Trophoblast cell (in vitro differentiated cells and primary cell): ENCODE measurements around the gene ARNT2.
A peak's percentile ranks its signal among the peaks of the same experiment; 100 is the strongest.

Experiments
- DNase-seq, 2 donors: peaks; one replicate each; pipeline ENCODE4 v3.0.0-alpha.2; 2016
- H2AFZ ChIP-seq: 2 replicates; pipeline ENCODE4 v1.6.1; 2013; ENCODE audit warnings: low read length, moderate library complexity, mild to moderate bottlenecking; ENCODE audit not compliant: insufficient read depth, poor library complexity
- H2AK5ac ChIP-seq: 2 replicates; pipeline ENCODE4 v1.6.1; 2013; ENCODE audit warnings: mild to moderate bottlenecking, low read length
- H2BK120ac ChIP-seq: 2 replicates; pipeline ENCODE4 v1.6.1; 2013; ENCODE audit warnings: low read length, mild to moderate bottlenecking, moderate library complexity; ENCODE audit not compliant: insufficient read depth, poor library complexity
- H2BK12ac ChIP-seq: 2 replicates; pipeline ENCODE4 v1.6.1; 2013; ENCODE audit warnings: mild to moderate bottlenecking, low read length, moderate library complexity
- H2BK5ac ChIP-seq: 2 replicates; pipeline ENCODE4 v1.6.1; 2013; ENCODE audit warnings: low read length, low read depth, moderate library complexity, mild to moderate bottlenecking; ENCODE audit not compliant: poor library complexity
- H3K14ac ChIP-seq: 2 replicates; pipeline ENCODE4 v1.6.1; 2013; ENCODE audit warnings: mild to moderate bottlenecking, low read length
- H3K18ac ChIP-seq: 2 replicates; pipeline ENCODE4 v1.6.1; 2013; ENCODE audit warnings: mild to moderate bottlenecking, low read length
- H3K23ac ChIP-seq: 2 replicates; pipeline ENCODE4 v1.6.1; 2013; ENCODE audit warnings: low read length
- H3K27ac ChIP-seq: 2 replicates; pipeline ENCODE4 v1.5.1; 2013; ENCODE audit warnings: low read depth, mild to moderate bottlenecking, inconsistent platforms, low read length, moderate library complexity
- H3K27me3 ChIP-seq: 2 replicates; pipeline ENCODE4 v1.6.1; 2013; ENCODE audit warnings: inconsistent platforms, mild to moderate bottlenecking, low read length, moderate library complexity; ENCODE audit not compliant: insufficient read depth
- H3K36me3 ChIP-seq, 2 experiments: 1 replicate in 1 of 2; 2 replicates in 1 of 2; pipeline ENCODE4 v1.6.1; 2013; ENCODE audit warnings: low read length in 2 of 2, mild to moderate bottlenecking in 2 of 2, moderate library complexity in 1 of 2; ENCODE audit not compliant: insufficient read depth in 2 of 2, control insufficient read depth in 1 of 2
- H3K4ac ChIP-seq: 2 replicates; pipeline ENCODE4 v1.6.1; 2013; ENCODE audit warnings: low read depth, mild to moderate bottlenecking, low read length, moderate library complexity
- H3K4me1 ChIP-seq, 2 experiments: 1 replicate in 1 of 2; 2 replicates in 1 of 2; pipeline ENCODE4 v1.6.1; 2013; ENCODE audit warnings: low read length in 2 of 2, mild to moderate bottlenecking in 2 of 2, moderate library complexity in 1 of 2; ENCODE audit not compliant: insufficient read depth in 2 of 2, control insufficient read depth in 1 of 2
- H3K4me2 ChIP-seq: 2 replicates; pipeline ENCODE4 v1.6.1; 2013; ENCODE audit warnings: inconsistent platforms, mild to moderate bottlenecking, low read length, moderate library complexity
- H3K4me3 ChIP-seq: 2 replicates; pipeline ENCODE4 v1.5.1; 2013; ENCODE audit warnings: mild to moderate bottlenecking, low read depth, low read length, inconsistent platforms
- H3K79me1 ChIP-seq: one replicate; pipeline ENCODE4 v1.6.1; 2013; ENCODE audit warnings: low read length
- H3K79me2 ChIP-seq: 2 replicates; pipeline ENCODE4 v1.6.1; 2013; ENCODE audit warnings: low read length, mild to moderate bottlenecking; ENCODE audit not compliant: control insufficient read depth, insufficient read depth, poor library complexity
- H3K9ac ChIP-seq: 2 replicates; pipeline ENCODE4 v1.6.1; 2013; ENCODE audit warnings: mild to moderate bottlenecking, low read length
- H3K9me3 ChIP-seq: 2 replicates; pipeline ENCODE4 v1.6.1; 2013; ENCODE audit warnings: low read depth, mild to moderate bottlenecking, control low read depth, inconsistent platforms, low read length; ENCODE audit not compliant: insufficient read depth
- H4K12ac ChIP-seq: 2 replicates; pipeline ENCODE4 v1.6.1; 2013; ENCODE audit warnings: low read depth, mild to moderate bottlenecking, low read length, moderate library complexity
- H4K8ac ChIP-seq: 2 replicates; pipeline ENCODE4 v1.6.1; 2013; ENCODE audit warnings: low read depth, mild to moderate bottlenecking, low read length, moderate library complexity
- H4K91ac ChIP-seq: one replicate; pipeline ENCODE4 v1.6.1; 2013; ENCODE audit warnings: low read depth, mild to moderate bottlenecking, low read length, moderate library complexity
- WGBS: extraction: QIAGEN DNeasy Blood & Tissue Kit; methylation state at CpG from one replicate; pipeline ENCODE4 v1.1.7; 2013; ENCODE audit warnings: missing lambda C conversion rate; ENCODE audit not compliant: insufficient read length, insufficient coverage; ENCODE audit errors: extremely low coverage; 5-methylcytosine and 5-hydroxymethylcytosine counted together

ARNT2 gene

DNA sequence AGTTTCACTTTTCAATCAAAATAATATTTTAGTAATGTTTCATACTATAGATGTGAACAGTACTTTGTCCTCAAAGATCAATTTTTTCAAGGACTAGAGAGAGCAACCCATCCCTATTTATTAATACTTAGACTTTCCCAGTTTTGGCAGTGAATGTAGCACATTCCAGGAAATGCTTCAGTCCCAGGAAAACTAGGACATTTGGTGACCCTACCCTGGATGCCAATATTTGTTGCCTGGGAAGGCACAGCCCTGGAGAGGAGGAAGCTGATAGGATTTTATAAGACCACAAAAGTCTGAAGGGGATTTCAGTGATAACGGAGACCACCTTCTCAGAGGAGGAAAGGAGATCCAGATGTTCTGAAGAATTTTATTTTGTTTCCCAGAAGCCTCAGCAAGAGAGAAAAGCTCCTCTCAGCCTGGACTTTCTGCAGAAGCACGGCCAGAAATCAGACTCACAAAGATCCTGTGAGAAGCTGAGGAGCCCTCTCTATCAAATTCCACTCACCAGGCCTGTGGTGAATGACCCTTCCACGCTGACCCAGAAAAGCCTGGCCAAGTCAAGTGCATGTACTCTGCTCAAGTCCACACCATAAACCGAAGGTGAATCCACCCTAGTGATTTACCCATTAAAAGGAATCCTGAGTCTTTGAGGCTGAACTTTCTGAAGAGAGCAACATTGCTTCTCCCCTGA lies 203.3 kb downstream of the ARNT2 start:
- H4K8ac ChIP-seq, result no peak overlapping the region
- H3K4me1 ChIP-seq, result no peaks in the 10 kb centered on the region
- H3K18ac ChIP-seq, result no peak overlapping the region
- no peaks in the 10 kb centered on the region for H3K79me2 ChIP-seq
- no peak overlapping the region for H2BK120ac ChIP-seq
- no peaks in the 10 kb centered on the region for H3K9me3 ChIP-seq
- no peak overlapping the region for H3K9ac ChIP-seq
- H2AK5ac ChIP-seq, result no peak overlapping the region
- no peaks in the 10 kb centered on the region for H3K79me1 ChIP-seq
- H3K27me3 ChIP-seq, result no peaks in the 10 kb centered on the region
- DNase-seq, result no peak
- H3K23ac ChIP-seq, result no peak overlapping the region
- no peaks in the 10 kb centered on the region for H3K36me3 ChIP-seq
- no peak overlapping the region for H3K4me2 ChIP-seq
- no peak overlapping the region for H2BK5ac ChIP-seq
- H2BK12ac ChIP-seq, result no peak overlapping the region
- H3K4me3 ChIP-seq, result no peak overlapping the region
- no peak overlapping the region for H3K4ac ChIP-seq
- no peak overlapping the region for H4K12ac ChIP-seq
- no peak overlapping the region for H3K14ac ChIP-seq
- no peak overlapping the region for H4K91ac ChIP-seq
- no peak overlapping the region for H2AFZ ChIP-seq
- no peak overlapping the region for H3K27ac ChIP-seq
- no CpG with 5 or more reads among the region's 4 CpGs for WGBS

GRCh38 chr15:80608688-80609087 lies 204.5 kb downstream of the ARNT2 start:
- Histone ChIP-seq H3K27me3 (no peaks in the 10 kb centered on the region), H2BK5ac (no peak overlapping the region), H4K91ac (no peak overlapping the region), H4K8ac (no peak overlapping the region), H2BK120ac (no peak overlapping the region), H4K12ac (no peak overlapping the region), H3K9me3 (no peaks in the 10 kb centered on the region), H2BK12ac (no peak overlapping the region), H3K23ac (no peak overlapping the region), H3K27ac (no peak overlapping the region), H2AK5ac (no peak overlapping the region), H2AFZ (no peak overlapping the region), H3K4me2 (no peak overlapping the region), H3K79me2 (no peaks in the 10 kb centered on the region), H3K4me3 (no peak overlapping the region), H3K4me1 (no peaks in the 10 kb centered on the region), H3K36me3 (no peaks in the 10 kb centered on the region), H3K79me1 (no peaks in the 10 kb centered on the region), H3K4ac (no peak overlapping the region), H3K14ac (no peak overlapping the region), H3K9ac (no peak overlapping the region), H3K18ac (no peak overlapping the region)
- DNase-seq, result no peak
- WGBS, result no CpG with 5 or more reads among the region's 1 CpG

- H3K9ac ChIP-seq, result no peak overlapping the region
- no peaks in the 10 kb centered on the region for H3K4me1 ChIP-seq
- H3K36me3 ChIP-seq, result no peaks in the 10 kb centered on the region
- no peak overlapping the region for H3K4ac ChIP-seq
- no peak overlapping the region for H3K4me2 ChIP-seq
- no peak overlapping the region for H4K12ac ChIP-seq
- H3K14ac ChIP-seq, result no peak overlapping the region
- no peaks in the 10 kb centered on the region for H3K79me2 ChIP-seq
- H3K23ac ChIP-seq, result no peak overlapping the region
- no peaks in the 10 kb centered on the region for H3K9me3 ChIP-seq
- H2BK12ac ChIP-seq, result no peak overlapping the region
- no peak for DNase-seq
- no peak overlapping the region for H3K4me3 ChIP-seq
- no CpG with 5 or more reads among the region's 4 CpGs for WGBS
- H4K8ac ChIP-seq, result no peak overlapping the region
- H3K27ac ChIP-seq, result no peak overlapping the region
- no peaks in the 10 kb centered on the region for H3K27me3 ChIP-seq
- H3K79me1 ChIP-seq, result no peaks in the 10 kb centered on the region
- H2AK5ac ChIP-seq, result no peak overlapping the region
- no peak overlapping the region for H3K18ac ChIP-seq
- no peak overlapping the region for H2AFZ ChIP-seq
- no peak overlapping the region for H2BK120ac ChIP-seq
- no peak overlapping the region for H4K91ac ChIP-seq
- no peak overlapping the region for H2BK5ac ChIP-seq
Observed at GRCh38 chr15:80609091-80609490, 204.9 kb downstream of the ARNT2 start.

GRCh38 chr15:80609512-80609946 lies 205.3 kb downstream of the ARNT2 start:
- H3K9me3 ChIP-seq, result no peaks in the 10 kb centered on the region
- H3K23ac ChIP-seq, result no peak overlapping the region
- H3K27ac ChIP-seq, result no peak overlapping the region
- no peaks in the 10 kb centered on the region for H3K27me3 ChIP-seq
- no peak overlapping the region for H2AK5ac ChIP-seq
- H3K4me3 ChIP-seq, result no peak overlapping the region
- no peaks in the 10 kb centered on the region for H3K79me1 ChIP-seq
- no peak overlapping the region for H2BK12ac ChIP-seq
- no peak overlapping the region for H4K8ac ChIP-seq
- H2BK120ac ChIP-seq, result no peak overlapping the region
- H4K91ac ChIP-seq, result no peak overlapping the region
- H3K4ac ChIP-seq, result no peak overlapping the region
- H3K4me1 ChIP-seq, result no peaks in the 10 kb centered on the region
- no peak overlapping the region for H3K18ac ChIP-seq
- no peak for DNase-seq
- no peak overlapping the region for H3K4me2 ChIP-seq
- H3K9ac ChIP-seq, result peak overlapping the region; percentile 43
- no peak overlapping the region for H2BK5ac ChIP-seq
- no peaks in the 10 kb centered on the region for H3K79me2 ChIP-seq
- no CpG with 5 or more reads among the region's 4 CpGs for WGBS
- no peak overlapping the region for H2AFZ ChIP-seq
- no peaks in the 10 kb centered on the region for H3K36me3 ChIP-seq
- no peak overlapping the region for H3K14ac ChIP-seq
- no peak overlapping the region for H4K12ac ChIP-seq
